ENCODE results near the gene COL12A1. TPM values are rescaled to one million over a fixed set of nuclear protein-coding genes. Genes with fewer than 3 reads are reported as not detected.

Gene COL12A1
- total RNA-seq, 2 donors from 2014 or later: 0.13 to 0.64 TPM

DNA sequence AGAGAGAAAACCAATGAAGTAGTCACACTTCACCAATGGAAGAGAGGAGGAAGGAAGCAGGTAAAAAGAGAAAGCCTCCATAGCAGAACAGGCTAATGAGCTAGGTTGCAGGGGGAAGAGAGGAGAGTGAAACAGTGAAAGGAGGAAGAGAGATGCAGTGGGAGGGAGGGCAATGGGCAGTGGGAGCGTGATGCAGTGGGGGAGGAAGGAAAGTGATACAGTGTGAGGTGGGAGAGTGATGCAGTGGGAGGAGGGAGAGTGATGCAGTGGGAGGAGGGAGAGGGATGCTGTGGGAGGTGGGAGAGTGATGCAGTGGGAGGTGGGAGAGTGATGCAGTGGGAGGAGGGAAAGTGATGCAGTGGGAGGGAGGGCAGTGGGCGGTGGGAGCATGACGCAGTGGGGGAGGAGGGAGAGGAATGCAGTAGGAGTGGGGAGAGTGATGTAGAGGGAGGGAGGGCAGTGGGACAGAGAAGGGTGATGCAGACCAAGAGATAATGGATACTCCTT, 29.7 kb downstream of the COL12A1 start:
- Mint-ChIP-seq H3K9me3 (no peaks in the 10 kb centered on the region), H3K27me3 (ENCODE audit: insufficient read depth) (peaks cover 2% of the 10 kb centered on the region), H3K27ac (no peak overlapping the region), H3K36me3 (ENCODE audit: low read depth) (no peaks in the 10 kb centered on the region), H3K4me1 (no peaks in the 10 kb centered on the region), H3K4me3 (no peak overlapping the region)
- WGBS, 2 experiments (ENCODE audit: insufficient coverage in 1 of 2, insufficient read length in 1 of 2): 88 to 89% methylated on average over 3 of the region's 3 CpGs
- Histone ChIP-seq H3K27me3 (ENCODE audit: control insufficient read depth, insufficient read depth, low read length, poor library complexity, severe bottlenecking) (no peaks in the 10 kb centered on the region), H3K9ac (ENCODE audit: extremely low read depth, low read length, poor library complexity, severe bottlenecking) (no peak overlapping the region), H3K36me3 (ENCODE audit: control insufficient read depth, insufficient read depth, low read length) (no peaks in the 10 kb centered on the region), H3K9me3 (ENCODE audit: control insufficient read depth, low read length) (no peaks in the 10 kb centered on the region), H3K27ac (ENCODE audit: low read depth, low read length) (no peak overlapping the region), H3K4me3 (ENCODE audit: low read length) (no peak overlapping the region), H3K4me1 (ENCODE audit: control insufficient read depth, insufficient read depth, low read length) (no peaks in the 10 kb centered on the region)
- TF ChIP-seq, protein P1, sequence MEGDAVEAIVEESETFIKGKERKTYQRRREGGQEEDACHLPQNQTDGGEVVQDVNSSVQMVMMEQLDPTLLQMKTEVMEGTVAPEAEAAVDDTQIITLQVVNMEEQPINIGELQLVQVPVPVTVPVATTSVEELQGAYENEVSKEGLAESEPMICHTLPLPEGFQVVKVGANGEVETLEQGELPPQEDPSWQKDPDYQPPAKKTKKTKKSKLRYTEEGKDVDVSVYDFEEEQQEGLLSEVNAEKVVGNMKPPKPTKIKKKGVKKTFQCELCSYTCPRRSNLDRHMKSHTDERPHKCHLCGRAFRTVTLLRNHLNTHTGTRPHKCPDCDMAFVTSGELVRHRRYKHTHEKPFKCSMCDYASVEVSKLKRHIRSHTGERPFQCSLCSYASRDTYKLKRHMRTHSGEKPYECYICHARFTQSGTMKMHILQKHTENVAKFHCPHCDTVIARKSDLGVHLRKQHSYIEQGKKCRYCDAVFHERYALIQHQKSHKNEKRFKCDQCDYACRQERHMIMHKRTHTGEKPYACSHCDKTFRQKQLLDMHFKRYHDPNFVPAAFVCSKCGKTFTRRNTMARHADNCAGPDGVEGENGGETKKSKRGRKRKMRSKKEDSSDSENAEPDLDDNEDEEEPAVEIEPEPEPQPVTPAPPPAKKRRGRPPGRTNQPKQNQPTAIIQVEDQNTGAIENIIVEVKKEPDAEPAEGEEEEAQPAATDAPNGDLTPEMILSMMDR (conservative IDR thresholded peaks at IDR 0.05): no peak
- DNase-seq: no peak

GRCh38 chr6:75171986-75172385, 33.9 kb downstream of the COL12A1 start:
- no peaks in the 10 kb centered on the region for H3K9me3 ChIP-seq (ENCODE audit: control insufficient read depth, low read length)
- no peaks in the 10 kb centered on the region for H3K27me3 ChIP-seq (ENCODE audit: control insufficient read depth, insufficient read depth, low read length, poor library complexity, severe bottlenecking)
- Mint-ChIP-seq H3K27me3 (ENCODE audit: insufficient read depth) (no peaks in the 10 kb centered on the region), H3K27ac (no peak overlapping the region), H3K9me3 (no peaks in the 10 kb centered on the region), H3K36me3 (ENCODE audit: low read depth) (no peaks in the 10 kb centered on the region), H3K4me1 (peaks cover 3% of the 10 kb centered on the region), H3K4me3 (no peak overlapping the region)
- H3K4me3 ChIP-seq (ENCODE audit: low read length): no peak overlapping the region
- TF ChIP-seq, protein P1 (conservative IDR thresholded peaks at IDR 0.05): no peak
- H3K4me1 ChIP-seq (ENCODE audit: control insufficient read depth, insufficient read depth, low read length): no peaks in the 10 kb centered on the region
- WGBS, 2 experiments (ENCODE audit: insufficient coverage in 1 of 2, insufficient read length in 1 of 2): 100% methylated on average over 3 of the region's 4 CpGs; no CpG with 5 or more reads in 1 of the 2 experiments
- no peak overlapping the region for H3K27ac ChIP-seq (ENCODE audit: low read depth, low read length)
- no peak for DNase-seq
- no peaks in the 10 kb centered on the region for H3K36me3 ChIP-seq (ENCODE audit: control insufficient read depth, insufficient read depth, low read length)
- H3K9ac ChIP-seq (ENCODE audit: extremely low read depth, low read length, poor library complexity, severe bottlenecking): no peak overlapping the region

GRCh38 chr6:75171567-75171966, 34.3 kb downstream of the COL12A1 start:
- H3K27ac Mint-ChIP-seq: no peak overlapping the region
- Histone ChIP-seq H3K9me3 (ENCODE audit: control insufficient read depth, low read length) (no peaks in the 10 kb centered on the region), H3K4me3 (ENCODE audit: low read length) (no peak overlapping the region), H3K4me1 (ENCODE audit: control insufficient read depth, insufficient read depth, low read length) (no peaks in the 10 kb centered on the region), H3K27ac (ENCODE audit: low read depth, low read length) (no peak overlapping the region), H3K27me3 (ENCODE audit: control insufficient read depth, insufficient read depth, low read length, poor library complexity, severe bottlenecking) (no peaks in the 10 kb centered on the region), H3K36me3 (ENCODE audit: control insufficient read depth, insufficient read depth, low read length) (no peaks in the 10 kb centered on the region), H3K9ac (ENCODE audit: extremely low read depth, low read length, poor library complexity, severe bottlenecking) (no peak overlapping the region)
- no peaks in the 10 kb centered on the region for H3K9me3 Mint-ChIP-seq
- no peaks in the 10 kb centered on the region for H3K27me3 Mint-ChIP-seq (ENCODE audit: insufficient read depth)
- no peaks in the 10 kb centered on the region for H3K36me3 Mint-ChIP-seq (ENCODE audit: low read depth)
- H3K4me3 Mint-ChIP-seq: no peak overlapping the region
- 90% methylated on average over 2 of the region's 2 CpGs; no CpG with 5 or more reads in 1 of the 2 experiments for WGBS, 2 experiments (ENCODE audit: insufficient coverage in 1 of 2, insufficient read length in 1 of 2)
- TF ChIP-seq, protein P1 (conservative IDR thresholded peaks at IDR 0.05): no peak
- H3K4me1 Mint-ChIP-seq: peaks cover 3% of the 10 kb centered on the region
- DNase-seq: no peak
